GM12878 (cell line): ENCODE data around the gene DYNLT4. TPM values are rescaled to one million over a fixed set of nuclear protein-coding genes. Genes with fewer than 3 reads are reported as not detected.

Experiments used
- CBX5 ChIP-seq: sonication (generic); IDR thresholded peaks from 2 replicates; pipeline ENCODE4 v1.6.1; 2016; ENCODE audit warnings: low read depth, moderate library complexity, mild to moderate bottlenecking, inconsistent platforms
- ELK1 ChIP-seq: IDR thresholded peaks from 2 replicates; pipeline ENCODE4 v1.6.1; 2012; ENCODE audit warnings: low read depth, low read length, improper control_type of control experiment
- MLLT1 ChIP-seq: fragments of 450-650 bp; IDR thresholded peaks from 2 replicates; pipeline ENCODE4 v1.6.1; 2016; ENCODE audit warnings: mild to moderate bottlenecking
- PML ChIP-seq: IDR thresholded peaks from 2 replicates; pipeline ENCODE4 v1.6.1; 2012; ENCODE audit warnings: low read length, inconsistent platforms
- POLR2A ChIP-seq: IDR thresholded peaks from 2 replicates; pipeline ENCODE4 v1.6.1; 2011; ENCODE audit warnings: low read depth, mild to moderate bottlenecking, low read length
- SKIL ChIP-seq: fragments of 450-650 bp; IDR thresholded peaks from 2 replicates; pipeline ENCODE4 v1.6.1; 2017; ENCODE audit warnings: mild to moderate bottlenecking, low read depth, inconsistent platforms; ENCODE audit not compliant: poor library complexity, severe bottlenecking
- SREBF1 ChIP-seq: IDR thresholded peaks from 2 replicates; pipeline ENCODE4 v1.6.1; 2012; ENCODE audit warnings: mild to moderate bottlenecking, low read length
- SRF ChIP-seq, 2 experiments: IDR thresholded peaks; 2 replicates each; pipeline ENCODE4 v1.6.1; 2011; ENCODE audit warnings: low read depth in 2 of 2, low read length in 2 of 2, mild to moderate bottlenecking in 1 of 2, moderate library complexity in 1 of 2
- ZNF274 ChIP-seq: IDR thresholded peaks from one replicate; pipeline ENCODE4 v1.8.0; 2011; ENCODE audit not compliant: insufficient read length, insufficient read depth
- ZNF687 ChIP-seq: fragments of 450-650 bp; IDR thresholded peaks from 2 replicates; pipeline ENCODE4 v1.6.1; 2017; ENCODE audit warnings: mild to moderate bottlenecking, moderate library complexity
- polyA plus RNA-seq, 11 experiments: library from polyadenylated mRNA; depleted of rRNA in 4 of 11; unstranded in 6 of 11; stranded (reverse) in 5 of 11; fragments of >200 nt; fragmentation: Nextera tagmentation in 4 of 11; fragmentation: Illumina TruSeq in 1 of 11; extraction: Ambion mirVana in 4 of 11; extraction: Trizol in 1 of 11; gene quantifications; 1 replicate in 1 of 11; 2 replicates in 10 of 11; pipeline versions ENCODE4 v1.2.1 to v1.2.3, GENCODE V29; 2011 to 2016; ENCODE audit warnings: inconsistent platforms in 2 of 11, missing spikeins in 2 of 11, low read depth in 1 of 11
- total RNA-seq, 4 experiments: library from RNA; depleted of rRNA in 3 of 4; stranded (reverse); fragments of >200 nt in 3 of 4; fragmentation: Illumina TruSeq in 1 of 4; extraction: Trizol in 1 of 4; gene quantifications; 2 replicates each; pipeline versions ENCODE4 v1.2.1 to v1.2.3, GENCODE V29; 2013 to 2021
- TF ChIP-seq, protein P1 (sequence below): IDR thresholded peaks from 2 replicates; pipeline ENCODE4 v1.6.1; 2012; ENCODE audit warnings: low read depth, low read length, improper control_type of control experiment
- TF ChIP-seq, protein P2 (sequence below): fragments of 450-650 bp; IDR thresholded peaks from 2 replicates; pipeline ENCODE4 v1.6.1; 2018; ENCODE audit warnings: borderline replicate concordance, mild to moderate bottlenecking; ENCODE audit not compliant: partially characterized antibody

Gene DYNLT4
- total and polyA plus RNA-seq, 10 of the 15 experiments (the other 5 are each of a cell fraction or from before 2014, with no cell fraction given), result 0.23 to 0.28 TPM; not detected in 8

- TF ChIP-seq, protein P1, sequence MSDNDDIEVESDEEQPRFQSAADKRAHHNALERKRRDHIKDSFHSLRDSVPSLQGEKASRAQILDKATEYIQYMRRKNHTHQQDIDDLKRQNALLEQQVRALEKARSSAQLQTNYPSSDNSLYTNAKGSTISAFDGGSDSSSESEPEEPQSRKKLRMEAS, result no peak
- TF ChIP-seq ELK1, result peak; percentile 79; the same call in 1 of the 2 replicates
- TF ChIP-seq, protein P2, sequence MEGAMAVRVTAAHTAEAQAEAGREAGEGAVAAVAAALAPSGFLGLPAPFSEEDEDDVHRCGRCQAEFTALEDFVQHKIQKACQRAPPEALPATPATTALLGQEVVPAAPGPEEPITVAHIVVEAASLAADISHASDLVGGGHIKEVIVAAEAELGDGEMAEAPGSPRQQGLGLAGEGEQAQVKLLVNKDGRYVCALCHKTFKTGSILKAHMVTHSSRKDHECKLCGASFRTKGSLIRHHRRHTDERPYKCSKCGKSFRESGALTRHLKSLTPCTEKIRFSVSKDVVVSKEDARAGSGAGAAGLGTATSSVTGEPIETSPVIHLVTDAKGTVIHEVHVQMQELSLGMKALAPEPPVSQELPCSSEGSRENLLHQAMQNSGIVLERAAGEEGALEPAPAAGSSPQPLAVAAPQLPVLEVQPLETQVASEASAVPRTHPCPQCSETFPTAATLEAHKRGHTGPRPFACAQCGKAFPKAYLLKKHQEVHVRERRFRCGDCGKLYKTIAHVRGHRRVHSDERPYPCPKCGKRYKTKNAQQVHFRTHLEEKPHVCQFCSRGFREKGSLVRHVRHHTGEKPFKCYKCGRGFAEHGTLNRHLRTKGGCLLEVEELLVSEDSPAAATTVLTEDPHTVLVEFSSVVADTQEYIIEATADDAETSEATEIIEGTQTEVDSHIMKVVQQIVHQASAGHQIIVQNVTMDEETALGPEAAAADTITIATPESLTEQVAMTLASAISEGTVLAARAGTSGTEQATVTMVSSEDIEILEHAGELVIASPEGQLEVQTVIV, result no peak
- TF ChIP-seq ZNF274, result no peak
- peak; percentile 100 for TF ChIP-seq PML
- TF ChIP-seq MLLT1, result peak; percentile 84
- TF ChIP-seq POLR2A, result peak; percentile 100
- peak; percentile 75 for TF ChIP-seq SKIL
- peak; percentile 4; the same call in 1 of the 2 replicates for TF ChIP-seq SREBF1
- TF ChIP-seq ZNF687, result peak; percentile 100
- TF ChIP-seq CBX5, result peak; percentile 93
- 0 out of 4 replicates have a peak, but pooled peaks of 1 of the 2 experiments have one; percentile 1 for TF ChIP-seq SRF (IDR thresholded peaks at IDR 0.05; ENCODE audit: low read depth in 2 of 2, low read length in 2 of 2)
Observed at GRCh38 chr1:44819608-44820327, 12.6 kb upstream of the DYNLT4 start (continued).
